HG02852 (cell line): ENCODE data around the gene SLC20A1.
A peak's percentile ranks its signal among the peaks of the same experiment; 100 is the strongest.
"Not testable (repeated sequence)": the region's sequence is repeated elsewhere in the genome, so short reads cannot be mapped to it uniquely, and the experiment has no call there.

Experiments
- ATAC-seq: cut with Tn5 transposase; IDR thresholded peaks from one replicate; pipeline ENCODE4 v1.9.1; 2021; ENCODE audit warnings: mild to moderate bottlenecking, moderate library complexity; ENCODE audit not compliant: unreplicated experiment

The SLC20A1 gene, protein sequence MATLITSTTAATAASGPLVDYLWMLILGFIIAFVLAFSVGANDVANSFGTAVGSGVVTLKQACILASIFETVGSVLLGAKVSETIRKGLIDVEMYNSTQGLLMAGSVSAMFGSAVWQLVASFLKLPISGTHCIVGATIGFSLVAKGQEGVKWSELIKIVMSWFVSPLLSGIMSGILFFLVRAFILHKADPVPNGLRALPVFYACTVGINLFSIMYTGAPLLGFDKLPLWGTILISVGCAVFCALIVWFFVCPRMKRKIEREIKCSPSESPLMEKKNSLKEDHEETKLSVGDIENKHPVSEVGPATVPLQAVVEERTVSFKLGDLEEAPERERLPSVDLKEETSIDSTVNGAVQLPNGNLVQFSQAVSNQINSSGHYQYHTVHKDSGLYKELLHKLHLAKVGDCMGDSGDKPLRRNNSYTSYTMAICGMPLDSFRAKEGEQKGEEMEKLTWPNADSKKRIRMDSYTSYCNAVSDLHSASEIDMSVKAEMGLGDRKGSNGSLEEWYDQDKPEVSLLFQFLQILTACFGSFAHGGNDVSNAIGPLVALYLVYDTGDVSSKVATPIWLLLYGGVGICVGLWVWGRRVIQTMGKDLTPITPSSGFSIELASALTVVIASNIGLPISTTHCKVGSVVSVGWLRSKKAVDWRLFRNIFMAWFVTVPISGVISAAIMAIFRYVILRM

DNA sequence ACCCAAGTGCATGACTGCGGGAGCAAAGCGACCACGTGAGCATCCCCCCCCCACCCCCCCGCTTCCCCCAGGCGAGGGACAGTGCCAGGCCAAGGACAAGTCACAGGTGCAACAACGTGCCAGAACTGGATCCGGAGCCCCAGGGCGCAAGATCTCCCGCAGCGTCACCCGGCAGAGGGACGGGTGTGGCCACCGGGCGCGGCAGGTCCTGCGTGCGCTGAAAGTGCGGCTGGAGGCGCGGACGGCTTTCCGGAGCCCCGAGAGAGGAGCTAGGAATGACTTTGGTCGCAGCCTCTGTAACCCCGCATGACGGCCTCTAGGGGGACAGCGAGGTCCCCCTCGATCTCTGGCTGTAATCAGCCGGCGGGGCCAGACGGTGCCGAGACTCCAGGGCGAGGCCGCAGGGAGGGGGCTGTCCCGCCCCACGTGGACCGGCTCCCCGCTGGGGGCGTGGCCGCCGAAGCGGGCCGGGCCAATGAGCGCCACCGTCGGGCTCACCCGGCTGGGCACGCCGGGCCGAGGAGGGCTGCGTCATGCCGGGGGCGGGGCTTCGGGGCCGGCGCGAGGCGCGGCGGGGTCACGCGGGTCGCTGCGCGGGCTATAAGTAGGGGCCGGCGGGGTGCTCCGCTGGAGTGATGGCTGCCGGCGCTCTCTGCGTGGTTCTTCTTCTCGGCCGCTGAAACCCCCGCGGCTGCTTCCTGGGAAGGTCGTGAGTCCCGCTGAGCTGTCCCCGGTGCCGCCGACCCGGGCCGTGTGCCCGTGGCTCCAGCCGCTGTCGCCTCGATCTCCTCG, at the start of gene SLC20A1:
Gene SLC20A1 (plus strand): TSS at position 630 of the 792 bp plus-strand sequence. CDS start 890 bp downstream, outside the sequence.
- peak; percentile 88 for ATAC-seq

DNA sequence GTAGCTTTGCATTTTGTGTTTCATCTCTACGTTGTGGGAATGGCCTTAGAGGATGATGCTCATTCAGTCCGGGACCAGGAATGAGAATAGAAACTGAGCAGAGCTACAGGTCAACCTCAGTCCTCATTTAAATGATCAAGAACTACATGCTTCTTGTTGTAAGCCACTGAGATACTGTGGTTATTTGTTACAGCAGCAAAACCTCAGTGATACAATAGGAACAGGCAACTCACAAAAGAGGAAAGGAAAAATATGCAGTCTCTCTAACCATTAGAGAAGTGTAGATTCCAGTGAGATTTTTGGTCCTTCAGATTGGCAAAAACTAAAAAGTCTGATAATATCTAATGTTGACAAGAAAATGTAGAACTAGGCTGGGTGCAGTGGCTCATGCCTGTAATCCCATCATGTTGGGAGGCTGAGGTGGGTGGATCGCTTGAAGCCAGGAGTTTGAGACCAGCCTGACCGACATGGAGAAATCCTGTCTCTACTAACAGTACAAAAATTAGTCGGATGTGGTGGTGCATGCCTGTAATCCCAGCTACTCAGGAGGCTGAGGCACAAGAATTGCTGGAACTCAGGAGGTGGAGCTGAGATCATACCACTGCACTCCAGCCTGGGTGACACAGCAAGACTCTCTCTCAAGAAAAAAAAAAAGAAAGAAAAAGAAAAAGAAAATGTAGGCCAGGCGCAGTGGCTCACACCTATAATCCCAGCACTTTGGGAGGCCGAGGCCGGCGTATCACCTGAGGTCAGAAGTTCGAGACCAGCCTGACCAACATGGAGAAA, 48.0 kb upstream of the SLC20A1 start:
- no peak for ATAC-seq

DNA sequence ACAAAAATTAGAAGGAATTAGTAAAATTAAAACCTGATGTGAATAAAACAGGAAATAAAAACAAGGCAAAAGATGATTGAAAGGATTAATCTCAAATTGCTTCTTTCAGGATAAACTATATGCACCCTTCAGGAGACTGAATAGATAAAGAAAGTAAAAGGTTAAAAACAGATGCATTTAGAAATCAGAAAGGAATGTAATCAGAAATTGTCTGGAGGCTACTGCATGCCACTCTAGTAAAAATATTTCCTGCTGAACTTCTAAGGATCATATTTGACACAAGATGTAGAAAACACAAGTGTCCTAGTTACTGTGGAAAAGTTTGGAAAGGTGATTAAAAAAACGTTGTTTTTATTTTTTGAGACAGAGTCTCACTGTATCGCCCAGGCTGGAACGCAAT, 45.1 kb upstream of the SLC20A1 start:
- no peak for ATAC-seq

DNA sequence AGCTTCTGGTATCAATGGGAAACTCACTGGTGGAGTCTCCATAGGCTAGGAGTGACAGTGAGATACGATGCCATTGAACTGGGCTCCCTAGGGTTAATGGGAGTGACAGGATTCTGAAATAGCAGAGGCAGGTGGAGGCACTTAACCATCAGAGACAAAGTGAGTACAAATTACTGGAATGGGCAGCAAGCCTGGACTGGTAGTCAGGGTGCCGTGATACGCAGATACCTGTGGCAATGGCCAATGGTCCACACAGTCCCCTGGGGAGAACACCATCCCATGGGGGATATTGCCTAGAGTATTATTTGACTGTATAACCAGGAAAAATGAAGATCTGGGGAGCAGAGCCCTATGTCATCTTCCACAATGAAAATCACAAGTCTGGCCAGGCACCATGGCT, 44.0 kb upstream of the SLC20A1 start:
- no peak for ATAC-seq

DNA sequence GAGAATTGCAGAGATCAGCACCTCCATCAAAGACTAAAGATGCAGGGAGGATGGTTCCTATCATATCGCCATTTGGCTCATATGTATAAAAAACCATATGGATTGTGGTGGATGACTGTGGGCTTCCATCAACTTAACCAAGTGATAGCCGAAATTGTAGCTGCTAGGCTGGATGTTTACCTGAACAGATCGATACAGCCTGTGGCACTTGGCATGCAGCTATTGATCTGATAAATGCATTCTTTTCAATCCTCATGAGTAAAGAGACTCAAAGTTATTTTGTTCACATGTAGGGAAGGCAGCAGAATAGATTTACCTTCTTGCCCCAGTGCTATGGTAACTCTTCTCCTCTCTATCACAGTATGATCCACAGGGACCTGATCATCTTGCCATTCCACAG, 42.8 kb upstream of the SLC20A1 start:
- ATAC-seq = no peak

DNA sequence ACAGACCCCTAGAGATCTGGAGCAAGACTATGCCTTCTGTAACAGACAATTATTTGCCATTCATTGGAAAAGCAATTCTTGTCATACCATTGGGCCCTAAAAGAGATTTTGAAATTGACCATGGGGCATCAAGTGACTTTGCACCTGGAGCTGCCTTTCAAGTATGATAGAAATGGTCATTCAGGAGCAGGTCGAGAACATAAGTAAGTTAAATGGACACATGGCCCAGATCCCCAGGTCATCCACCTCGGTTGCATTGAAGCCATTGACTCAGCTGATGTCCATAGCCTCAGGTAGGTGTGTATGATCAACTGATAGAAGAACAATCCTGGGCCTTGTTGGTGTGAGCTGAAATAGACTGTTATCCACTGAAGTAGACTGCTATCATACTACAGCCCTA, 42.0 kb upstream of the SLC20A1 start:
- no peak for ATAC-seq

DNA sequence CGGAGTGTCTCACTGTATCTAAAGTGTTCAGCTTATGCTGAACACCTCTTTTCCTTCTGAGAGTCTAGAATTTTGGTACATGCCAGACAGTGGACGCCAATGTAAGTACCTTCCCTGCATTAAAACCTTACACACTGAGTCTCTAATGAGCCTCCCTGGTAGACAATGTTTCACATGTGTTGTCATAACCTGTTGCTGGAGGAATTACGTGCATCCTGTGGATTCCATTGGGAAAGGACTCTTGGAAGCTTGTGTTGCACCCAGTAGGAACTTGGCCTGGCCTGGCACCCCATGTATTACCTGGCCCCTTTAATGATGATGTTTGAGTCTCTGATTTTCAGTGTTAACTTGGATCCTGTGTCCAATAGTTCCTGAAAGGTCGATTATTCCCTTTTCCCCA, 40.8 kb upstream of the SLC20A1 start:
- no peak for ATAC-seq

DNA sequence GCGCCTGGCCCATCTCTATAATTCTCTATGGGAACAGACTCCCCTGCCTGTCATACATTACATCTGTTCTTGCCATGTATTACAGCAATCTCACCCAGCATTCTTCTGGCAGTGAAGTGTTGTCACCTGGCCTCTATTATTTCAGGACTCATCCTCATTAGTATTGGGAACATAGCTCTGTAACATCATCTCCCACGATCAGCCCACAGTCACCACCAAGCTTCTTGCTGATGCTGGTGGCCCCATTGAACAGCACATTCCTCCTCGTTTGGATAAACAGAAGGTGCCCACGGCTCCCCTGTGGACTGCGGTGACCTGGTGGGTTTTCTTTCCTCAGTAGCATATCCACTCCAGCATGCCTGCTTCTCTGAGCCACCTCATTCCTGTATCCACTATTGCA, 39.8 kb upstream of the SLC20A1 start:
- ATAC-seq = no peak

DNA sequence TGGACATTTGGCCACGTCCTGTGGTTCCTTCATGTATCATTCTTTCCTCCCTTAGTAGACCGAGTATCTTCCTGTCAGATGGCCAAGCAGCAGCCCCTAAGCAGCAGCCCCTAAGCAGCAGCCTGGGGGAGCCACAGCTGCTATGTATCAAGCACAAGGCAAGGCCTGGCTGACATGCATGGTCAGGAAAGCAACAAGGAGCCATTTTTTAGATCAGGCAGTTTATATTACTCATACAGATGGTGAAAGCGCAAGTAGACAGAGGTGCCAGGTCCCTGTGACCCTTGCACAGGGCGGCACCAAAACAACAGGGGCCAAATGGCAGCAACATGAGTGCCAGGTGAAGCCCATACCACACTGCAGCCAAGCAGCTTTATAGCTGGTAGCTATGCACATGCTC, 39.2 kb upstream of the SLC20A1 start:
- ATAC-seq = no peak

DNA sequence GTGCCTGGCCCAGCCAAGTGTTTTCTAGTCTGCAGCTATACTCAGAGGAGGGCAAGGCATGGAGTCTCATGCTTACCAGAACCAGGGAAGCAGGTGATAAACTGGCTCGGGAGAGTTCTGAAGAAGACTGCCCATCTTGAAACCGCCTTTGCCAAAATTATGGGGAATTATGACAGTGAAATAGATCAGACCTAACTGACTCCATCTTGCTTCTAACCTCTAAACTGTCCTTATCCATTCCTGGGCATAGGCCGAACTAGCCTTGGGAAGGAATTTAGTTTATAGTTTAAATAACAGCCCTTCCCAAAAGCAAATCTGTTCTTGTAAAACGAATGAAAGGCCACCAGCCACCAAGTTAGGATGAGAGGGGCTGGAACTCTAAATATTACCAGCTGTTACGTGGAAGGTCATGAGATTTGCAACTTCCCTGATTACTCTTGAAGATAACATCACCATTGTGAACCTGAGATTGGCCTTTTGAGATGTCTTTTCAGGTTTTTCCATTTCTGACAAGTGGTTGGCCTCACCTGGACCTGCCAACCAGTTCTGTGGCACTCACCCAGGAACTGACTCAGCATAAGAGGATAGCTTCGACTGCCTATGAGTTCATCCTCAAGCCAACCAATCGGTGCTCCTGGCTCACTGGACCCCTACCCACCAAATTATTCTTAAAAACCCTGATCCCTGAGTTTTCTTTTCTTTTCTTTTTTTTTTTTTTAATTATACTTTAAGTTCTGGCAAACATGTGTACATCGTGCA, 37.9 kb upstream of the SLC20A1 start:
- ATAC-seq = no peak

DNA sequence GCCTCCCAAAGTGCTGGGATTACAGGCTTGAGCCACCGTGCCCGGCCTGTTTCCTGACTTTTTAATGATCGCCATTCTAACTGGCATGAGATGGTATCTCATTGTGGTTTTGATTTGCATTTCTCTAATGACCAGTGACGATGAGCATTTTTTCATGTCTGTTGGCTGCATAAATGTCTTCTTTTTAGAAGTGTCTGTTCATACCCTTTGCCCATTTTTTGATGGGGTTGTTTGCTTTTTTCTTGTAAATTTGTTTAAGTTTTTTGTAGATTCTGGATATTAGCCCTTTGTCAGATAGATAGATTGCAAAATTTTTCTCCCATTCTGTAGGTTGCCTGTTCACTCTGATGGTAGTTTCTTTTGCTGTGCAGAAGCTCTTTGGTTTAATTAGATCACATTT, 36.4 kb upstream of the SLC20A1 start:
- not testable (repeated sequence) for ATAC-seq

DNA sequence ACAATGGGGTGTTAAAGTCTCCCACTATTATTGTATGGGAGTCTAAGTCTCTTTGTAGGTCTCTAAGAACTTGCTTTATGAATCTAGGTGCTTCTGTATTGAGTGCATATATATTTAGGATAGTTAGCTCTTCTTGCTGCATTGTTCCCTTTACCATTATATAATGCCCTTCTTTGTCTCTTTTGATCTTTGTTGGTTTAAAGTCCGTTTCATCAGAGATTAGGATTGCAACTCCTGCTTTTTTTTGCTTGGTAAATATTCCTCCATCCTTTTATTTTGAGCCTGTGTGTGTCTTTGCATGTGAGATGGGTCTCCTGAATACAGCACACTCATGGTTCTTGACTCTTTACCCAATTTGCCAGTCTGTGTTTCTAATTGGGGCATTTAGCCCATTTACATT, 33.5 kb upstream of the SLC20A1 start:
- ATAC-seq = not testable (repeated sequence)

DNA sequence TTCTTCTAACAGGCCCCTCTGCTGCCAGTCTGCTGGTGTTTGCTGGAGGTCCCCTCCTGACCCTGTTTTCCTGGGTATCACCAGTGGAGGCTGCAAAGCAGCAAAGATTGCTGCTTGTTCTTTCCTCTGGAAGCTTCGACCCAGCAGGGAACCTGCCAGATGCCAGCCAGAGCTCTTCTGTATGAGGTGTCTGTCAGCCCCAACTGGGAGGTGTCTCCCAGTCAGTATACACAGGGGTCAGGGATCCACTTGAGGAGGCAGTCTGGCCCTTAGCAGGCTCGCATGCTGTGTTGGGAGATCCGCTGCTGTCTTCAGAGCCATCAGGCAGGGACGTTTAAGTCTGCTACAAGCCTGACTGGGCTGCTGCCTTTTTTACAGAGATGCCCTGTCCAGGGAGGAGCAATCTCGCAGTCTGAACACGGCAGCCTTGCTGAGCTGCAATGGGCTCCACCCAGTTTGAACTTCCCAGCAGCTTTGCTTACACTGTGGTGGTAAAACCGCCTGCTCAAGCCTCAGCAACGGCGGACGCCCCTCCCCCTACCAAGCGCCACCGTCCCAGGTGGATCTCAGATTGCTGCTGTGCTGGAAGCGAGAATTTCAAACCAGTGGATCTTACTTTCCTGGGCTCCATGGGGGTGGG, 31.4 kb upstream of the SLC20A1 start:
- no peak for ATAC-seq

DNA sequence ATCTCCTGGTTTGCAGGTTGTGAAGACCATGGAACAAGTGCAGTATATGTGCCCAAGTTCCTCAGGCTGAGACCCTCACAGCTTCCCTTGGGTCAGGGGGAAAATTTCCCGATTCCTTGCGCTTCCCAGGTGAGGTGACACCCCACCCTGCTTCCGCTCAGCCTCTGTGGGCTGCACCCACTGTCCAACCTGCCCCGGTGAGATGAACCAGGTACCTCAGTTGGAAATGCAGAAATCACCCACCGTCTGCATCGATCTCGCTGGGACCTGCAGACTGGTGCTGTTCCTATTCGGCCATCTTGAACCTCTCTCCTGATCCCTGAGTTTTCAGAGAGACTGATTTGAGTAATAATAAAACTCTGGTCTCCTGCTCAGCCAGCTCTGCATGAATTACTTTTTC, 30.7 kb upstream of the SLC20A1 start:
- no peak for ATAC-seq

DNA sequence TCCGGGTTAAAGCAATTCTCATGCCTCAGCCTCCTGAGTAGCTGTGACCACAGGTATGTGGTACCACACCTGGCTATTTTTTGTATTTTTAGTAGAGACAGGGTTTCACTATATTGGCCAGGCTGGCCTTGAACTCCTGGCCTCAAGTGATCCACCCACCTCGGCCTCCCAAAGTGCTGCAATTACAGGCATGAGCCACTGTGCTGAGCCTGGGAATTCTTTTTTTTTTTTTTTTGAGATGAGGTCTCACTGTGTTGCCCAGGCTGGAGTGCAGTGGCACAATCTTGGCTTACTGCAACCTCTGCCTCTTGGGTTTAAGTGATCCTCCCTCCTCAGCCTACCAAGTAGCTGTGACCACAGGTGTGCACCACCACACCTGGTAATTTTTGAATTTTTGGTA, 29.9 kb upstream of the SLC20A1 start:
- ATAC-seq = not testable (repeated sequence)

DNA sequence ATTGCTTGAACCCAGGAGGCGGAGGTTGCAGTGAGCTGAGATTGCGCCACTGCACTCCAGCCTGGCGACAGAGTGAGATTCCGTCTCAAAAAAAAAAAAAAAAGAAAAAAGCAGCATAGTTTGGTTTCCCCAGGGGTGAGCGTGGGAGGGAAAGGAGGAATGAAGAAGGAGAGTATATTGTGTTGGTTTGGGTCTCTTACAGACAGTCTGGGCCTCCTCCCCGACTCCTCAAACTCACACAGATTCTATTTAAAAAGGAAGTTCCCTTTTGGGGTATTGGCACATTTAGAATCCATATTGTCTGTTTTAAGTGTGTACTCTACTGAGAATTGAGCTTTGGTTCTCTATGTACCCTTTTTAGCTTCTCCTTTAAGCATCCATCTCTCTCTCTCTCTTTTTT, 27.4 kb upstream of the SLC20A1 start:
- no peak for ATAC-seq

DNA sequence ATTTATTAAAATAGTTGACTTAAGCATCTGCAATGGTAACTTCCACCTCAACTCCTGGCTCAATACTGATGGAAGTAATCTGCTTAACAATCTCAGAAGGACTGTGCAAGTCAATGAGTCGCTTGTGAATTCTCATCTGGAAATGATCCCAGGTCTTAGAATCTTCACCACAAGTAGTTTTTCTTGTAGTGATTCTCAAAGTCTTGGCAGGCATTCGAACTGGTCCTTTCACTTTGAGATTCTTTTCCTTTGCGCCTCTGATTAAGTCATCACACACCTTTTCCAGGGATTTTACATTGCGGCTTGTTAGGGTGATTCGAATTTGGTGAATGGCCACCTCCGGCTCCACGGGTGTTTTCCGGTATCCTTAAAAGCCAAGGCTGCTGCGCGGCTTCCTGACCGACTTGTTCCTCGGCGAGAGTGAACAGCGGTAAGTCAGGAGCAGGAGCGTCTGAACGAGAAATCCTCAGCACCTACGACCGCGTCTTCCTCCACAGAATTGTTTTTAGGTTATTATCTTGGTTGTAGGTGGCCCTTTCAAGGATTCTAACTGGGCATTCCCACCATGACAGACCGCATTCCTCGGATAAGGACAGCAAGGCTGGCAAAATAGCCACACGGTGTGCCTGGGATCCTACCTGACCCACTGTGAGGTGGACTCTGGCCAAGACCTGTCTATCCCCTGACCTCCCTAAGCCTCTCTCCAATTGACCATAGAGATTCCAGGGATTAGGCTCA, 23.8 kb upstream of the SLC20A1 start:
- ATAC-seq = no peak

DNA sequence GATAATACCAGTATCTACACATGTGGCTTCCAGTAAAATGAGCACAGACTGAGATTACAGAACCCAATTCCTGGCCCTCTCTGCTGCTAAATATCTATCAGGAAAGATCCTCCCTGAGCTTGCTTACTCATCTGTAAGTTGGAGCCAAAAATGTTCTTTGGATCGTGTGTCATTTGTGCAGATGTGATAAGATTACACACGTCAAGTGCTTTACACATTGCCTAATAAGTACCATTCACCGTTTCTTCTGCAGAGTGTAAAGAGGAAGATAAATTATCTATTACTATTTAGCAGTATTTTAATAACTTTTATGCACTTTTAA, 23.2 kb upstream of the SLC20A1 start:
- no peak for ATAC-seq
